H1 (cell line): ENCODE measurements around the gene NRP2. TPM values are rescaled to one million over a fixed set of nuclear protein-coding genes. Genes with fewer than 3 reads are reported as not detected.

Experiments used
- CTCF ChIA-PET: fragments of 300-600 bp; sonication (Branson Sonifier 250); formaldehyde crosslinking; loops from one replicate; lab custom pipeline; 2021; ENCODE audit not compliant: partially characterized antibody; lab: Charles Lee
- POLR2A ChIA-PET: fragments of 300-600 bp; sonication (Branson Sonifier 250); formaldehyde crosslinking; loops from one replicate; lab custom pipeline; 2021; ENCODE audit warnings: inconsistent platforms; ENCODE audit not compliant: partially characterized antibody; lab: Charles Lee
- DNase-seq, 2 experiments: peaks; one replicate each; pipeline versions ENCODE4 v3.0.0 to v3.0.0-alpha.2; 2010 to 2022; ENCODE audit warnings: low spot score in 2 of 2, low read depth in 1 of 2, mixed read lengths in 1 of 2
- FAIRE-seq: peaks from 2 replicates; lab custom pipeline; 2011; peaks lifted over from hg19 to GRCh38; lab: Jason Lieb, UNC
- H2AFZ ChIP-seq: 2 replicates; pipeline ENCODE4 v1.8.1; 2012; ENCODE audit warnings: low read length, inconsistent platforms
- H2AK5ac ChIP-seq: 2 replicates; pipeline ENCODE4 v1.6.1; 2013; ENCODE audit warnings: low read depth, low read length
- H2BK120ac ChIP-seq: replicated peaks from 2 replicates; pipeline ENCODE3; 2013; ENCODE audit warnings: low read depth, low read length, inconsistent platforms
- H2BK12ac ChIP-seq: 2 replicates; pipeline ENCODE4 v1.6.1; 2013; ENCODE audit warnings: low read depth, low read length
- H2BK15ac ChIP-seq: 2 replicates; pipeline ENCODE4 v1.6.1; 2013; ENCODE audit warnings: low read length
- H2BK20ac ChIP-seq: 2 replicates; pipeline ENCODE4 v1.6.1; 2013; ENCODE audit warnings: low read length
- H2BK5ac ChIP-seq: 2 replicates; pipeline ENCODE4 v1.6.1; 2013; ENCODE audit warnings: low read depth, low read length
- H3K14ac ChIP-seq: 2 replicates; pipeline ENCODE4 v1.6.1; 2013; ENCODE audit warnings: inconsistent platforms; ENCODE audit not compliant: insufficient read length
- H3K18ac ChIP-seq: 2 replicates; pipeline ENCODE4 v1.6.1; 2013; ENCODE audit warnings: low read length; ENCODE audit errors: extremely low read depth
- H3K23ac ChIP-seq: 2 replicates; pipeline ENCODE4 v1.6.1; 2013; ENCODE audit warnings: inconsistent platforms; ENCODE audit not compliant: insufficient read length
- H3K23me2 ChIP-seq: 2 replicates; pipeline ENCODE4 v1.6.1; 2013; ENCODE audit warnings: low read depth, low read length
- H3K27ac ChIP-seq: 2 replicates; pipeline ENCODE4 v1.6.1; 2011; ENCODE audit warnings: low read depth, low read length, inconsistent platforms
- H3K27me3 ChIP-seq, 4 experiments: replicated peaks in 1 of 4; 1 replicate in 1 of 4; 2 replicates in 3 of 4; pipeline versions ENCODE4 v1.6.1 to v1.8.1; 2011 to 2013; ENCODE audit warnings: low read length in 3 of 4, mild to moderate bottlenecking in 3 of 4, inconsistent platforms in 2 of 4, mixed read lengths in 2 of 4, moderate library complexity in 1 of 4; ENCODE audit not compliant: control insufficient read depth in 3 of 4, insufficient read depth in 3 of 4; ENCODE audit errors: extremely low read depth in 1 of 4
- H3K36me3 ChIP-seq, 4 experiments: 2 replicates each; pipeline versions ENCODE4 v1.6.1 to v1.8.1; 2011 to 2013; ENCODE audit warnings: mild to moderate bottlenecking in 4 of 4, low read length in 3 of 4, moderate library complexity in 2 of 4, control low read depth in 1 of 4, inconsistent platforms in 1 of 4; ENCODE audit not compliant: insufficient read depth in 4 of 4, control insufficient read depth in 2 of 4
- H3K4ac ChIP-seq: replicated peaks from 2 replicates; pipeline ENCODE3; 2013; ENCODE audit warnings: low read length, low read depth, mixed read lengths, inconsistent platforms; ENCODE audit not compliant: insufficient read length
- H3K4me1 ChIP-seq, 4 experiments: replicated peaks in 1 of 4; 1 replicate in 1 of 4; 2 replicates in 3 of 4; pipeline versions ENCODE4 v1.6.1 to v1.8.1; 2011 to 2013; ENCODE audit warnings: low read length in 3 of 4, inconsistent platforms in 2 of 4, mixed read lengths in 1 of 4; ENCODE audit not compliant: insufficient read depth in 4 of 4, control insufficient read depth in 3 of 4
- H3K4me2 ChIP-seq, 2 experiments: 2 replicates each; pipeline versions ENCODE4 v1.6.1 to v1.8.1; 2011 to 2013; ENCODE audit warnings: low read depth in 2 of 2, low read length in 2 of 2, control low read depth in 1 of 2, inconsistent platforms in 1 of 2, mild to moderate bottlenecking in 1 of 2; ENCODE audit not compliant: insufficient read depth in 1 of 2
- H3K4me3 ChIP-seq, 4 experiments: fragments of 200-600, 300-600 bp in 1 of 4; sonication (generic), shearing (Covaris generic), sonication (Bioruptor Twin) in 1 of 4; 2 replicates each; pipeline versions ENCODE4 v1.5.1 to v1.8.1; 2011 to 2016; ENCODE audit warnings: low read length in 4 of 4, low read depth in 3 of 4, control low read depth in 2 of 4, inconsistent platforms in 2 of 4, mild to moderate bottlenecking in 2 of 4, mixed read lengths in 1 of 4, moderate library complexity in 1 of 4; ENCODE audit not compliant: insufficient read depth in 2 of 4; ENCODE audit errors: extremely low read depth in 1 of 4
- H3K56ac ChIP-seq: replicated peaks from 2 replicates; pipeline ENCODE3; 2013; ENCODE audit warnings: low read depth, mild to moderate bottlenecking, mixed read lengths, low read length, inconsistent platforms; ENCODE audit not compliant: insufficient read length
- H3K79me1 ChIP-seq: 2 replicates; pipeline ENCODE4 v1.6.1; 2013; ENCODE audit warnings: low read depth, low read length, control low read depth
- H3K79me2 ChIP-seq, 2 experiments: 2 replicates each; pipeline versions ENCODE4 v1.6.1 to v1.8.1; 2012 to 2013; ENCODE audit warnings: low read length in 2 of 2, mild to moderate bottlenecking in 2 of 2, inconsistent platforms in 1 of 2; ENCODE audit not compliant: insufficient read depth in 2 of 2, control insufficient read depth in 1 of 2
- H3K9ac ChIP-seq, 4 experiments: replicated peaks in 1 of 4; 1 replicate in 1 of 4; 2 replicates in 3 of 4; pipeline versions ENCODE4 v1.6.1 to v1.8.1; 2011 to 2013; ENCODE audit warnings: low read depth in 3 of 4, low read length in 3 of 4, control low read depth in 2 of 4, mild to moderate bottlenecking in 2 of 4, moderate library complexity in 2 of 4, inconsistent platforms in 1 of 4; ENCODE audit errors: extremely low read depth in 1 of 4
- H3K9me3 ChIP-seq, 2 experiments: 2 replicates each; pipeline versions ENCODE4 v1.6.1 to v1.8.1; 2012 to 2013; ENCODE audit warnings: mild to moderate bottlenecking in 2 of 2, moderate library complexity in 2 of 2, control low read depth in 1 of 2, inconsistent platforms in 1 of 2, low read depth in 1 of 2, low read length in 1 of 2, mixed read lengths in 1 of 2; ENCODE audit not compliant: insufficient read depth in 2 of 2
- H4K20me1 ChIP-seq, 2 experiments: replicated peaks in 1 of 2; 2 replicates each; pipeline versions ENCODE3 to v1.8.1; 2011 to 2013; ENCODE audit warnings: inconsistent platforms in 2 of 2, low read length in 2 of 2, mild to moderate bottlenecking in 1 of 2; ENCODE audit not compliant: insufficient read depth in 2 of 2, control insufficient read depth in 1 of 2
- H4K5ac ChIP-seq: 2 replicates; pipeline ENCODE4 v1.6.1; 2013; ENCODE audit warnings: low read length, low read depth, mixed read lengths, inconsistent platforms; ENCODE audit not compliant: insufficient read length
- H4K8ac ChIP-seq: 2 replicates; pipeline ENCODE4 v1.8.0; 2013; ENCODE audit warnings: mild to moderate bottlenecking, moderate library complexity, low read length, inconsistent platforms; ENCODE audit not compliant: insufficient read depth; ENCODE audit errors: extremely low read depth
- H4K91ac ChIP-seq: replicated peaks from 2 replicates; pipeline ENCODE3; 2013; ENCODE audit warnings: low read length, mixed read lengths, inconsistent platforms; ENCODE audit not compliant: insufficient read length
- CBX8 ChIP-seq: fragments of 300-800, 300-1000 bp; sonication (generic); IDR thresholded peaks from 2 replicates; pipeline ENCODE4 v1.7.1; 2016; ENCODE audit warnings: low read depth, low read length, borderline replicate concordance
- EP300 ChIP-seq, 2 experiments: IDR thresholded peaks; 1 replicate in 1 of 2; 2 replicates in 1 of 2; pipeline ENCODE4 v1.6.1; 2011 to 2012; ENCODE audit warnings: low read depth in 2 of 2, low read length in 2 of 2, mild to moderate bottlenecking in 2 of 2, borderline replicate concordance in 1 of 2, inconsistent platforms in 1 of 2, moderate library complexity in 1 of 2
- GABPA ChIP-seq: IDR thresholded peaks from 2 replicates; pipeline ENCODE4 v1.6.1; 2011; ENCODE audit warnings: mild to moderate bottlenecking, low read length, moderate library complexity, borderline replicate concordance; ENCODE audit not compliant: insufficient read depth
- JUND ChIP-seq: IDR thresholded peaks from 2 replicates; pipeline ENCODE4 v1.6.1; 2011; ENCODE audit warnings: mild to moderate bottlenecking, improper control_type of control experiment, low read length
- TCF12 ChIP-seq: IDR thresholded peaks from 2 replicates; pipeline ENCODE4 v1.6.1; 2011; ENCODE audit warnings: low read depth, mild to moderate bottlenecking, low read length
- TEAD4 ChIP-seq: IDR thresholded peaks from 2 replicates; pipeline ENCODE4 v1.6.1; 2012; ENCODE audit warnings: low read depth, low read length, inconsistent platforms, mixed read lengths
- WGBS, 2 experiments: shearing (Covaris generic) in 1 of 2; methylation state at CpG; one replicate each; pipeline versions ENCODE4 v1.1.6 to v1.1.7; 2013 to 2015; ENCODE audit warnings: low lambda C conversion rate in 2 of 2, mixed read lengths in 2 of 2, inconsistent platforms in 1 of 2, low coverage in 1 of 2, missing lambda C conversion rate in 1 of 2; ENCODE audit not compliant: insufficient replicate concordance in 2 of 2, insufficient coverage in 1 of 2, insufficient read length in 1 of 2; ENCODE audit errors: extremely low coverage in 1 of 2, missing lambda C conversion rate in 1 of 2; 5-methylcytosine and 5-hydroxymethylcytosine counted together
- polyA plus RNA-seq, 7 experiments: library from polyadenylated mRNA; depleted of rRNA in 3 of 7; stranded (reverse) in 5 of 7; unstranded in 2 of 7; fragments of >200 nt in 5 of 7; fragments of 200-250 nt in 2 of 7; gene quantifications; 1 replicate in 5 of 7; 2 replicates in 1 of 7; 4 replicates in 1 of 7; pipeline versions ENCODE4 v1.2.1 to v1.2.3, GENCODE V29; 2011 to 2013; ENCODE audit warnings: missing spikeins in 2 of 7, mixed read lengths in 2 of 7
- total RNA-seq: library from RNA; stranded (reverse); fragmentation: NEBNext Ultra II Directional; extraction: Animal tissue kit (Norgen Biotek cat#: 25700); gene quantifications from 2 replicates; pipeline ENCODE4 v1.2.1, GENCODE V29; 2021
- TF ChIP-seq, protein P1 (sequence below): IDR thresholded peaks from 2 replicates; pipeline ENCODE4 v1.6.1; 2012; ENCODE audit warnings: inconsistent platforms
- TF ChIP-seq, protein P2 (sequence below): IDR thresholded peaks from 2 replicates; pipeline ENCODE4 v1.6.1; 2012; ENCODE audit warnings: low read length, inconsistent platforms

NRP2 gene
- total and polyA plus RNA-seq, 2 of the 8 experiments (the other 6 are each of a cell fraction or from before 2014, with no cell fraction given): 32.0 to 37.8 TPM

DNA sequence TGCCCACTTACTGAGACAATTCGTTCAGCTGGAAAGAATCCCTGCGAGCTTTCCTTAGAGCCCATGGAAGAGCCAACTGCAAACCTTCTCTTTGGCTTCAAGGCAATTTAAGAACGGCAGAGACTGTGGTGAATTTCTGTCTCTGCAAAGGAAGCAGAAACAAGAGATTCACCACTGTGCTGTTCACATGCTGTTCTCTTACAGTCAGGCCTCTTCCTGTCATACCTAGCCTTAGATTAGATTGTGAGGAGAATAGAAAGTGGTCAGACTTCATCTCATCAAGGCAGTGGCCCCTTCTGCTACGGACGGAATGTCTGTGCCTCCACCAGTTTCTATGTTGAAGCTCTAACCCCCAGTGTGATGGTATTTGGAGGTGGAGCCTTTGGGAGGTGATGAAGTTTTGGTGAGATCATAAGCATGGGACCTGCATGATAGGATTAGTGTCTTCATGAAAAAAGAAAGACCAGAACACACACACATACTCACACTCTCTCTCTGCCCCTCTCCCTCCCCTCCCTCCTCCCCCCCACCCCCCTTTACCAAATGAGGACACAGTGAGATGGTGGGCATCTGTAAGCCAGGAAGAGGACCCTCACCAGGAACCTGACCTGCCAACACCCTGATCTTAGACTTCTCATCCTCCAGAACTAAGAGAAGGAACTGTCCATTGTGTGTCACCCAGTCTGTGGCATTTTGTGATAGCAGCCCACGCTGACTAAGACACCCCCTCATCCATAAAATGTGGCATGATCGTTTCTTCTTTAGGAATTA is 45.6 kb upstream of the NRP2 start:
- H3K9ac ChIP-seq: no peak overlapping the region
- no peak overlapping the region for H3K23ac ChIP-seq
- FAIRE-seq (no peak), DNase-seq (no peak)
- POLR2A ChIA-PET: no interaction called here
- no peaks in the 10 kb centered on the region for H3K23me2 ChIP-seq
- no peaks in the 10 kb centered on the region for H3K79me2 ChIP-seq
- no peak overlapping the region for H2AK5ac ChIP-seq
- H4K91ac ChIP-seq: no peak overlapping the region
- H4K5ac ChIP-seq: no peak overlapping the region
- H2BK5ac ChIP-seq: no peak overlapping the region
- H3K56ac ChIP-seq: no peak overlapping the region
- H3K79me1 ChIP-seq: no peaks in the 10 kb centered on the region
- H2AFZ ChIP-seq: no peak overlapping the region
- no peak overlapping the region for H2BK120ac ChIP-seq
- H3K4me2 ChIP-seq: no peak overlapping the region
- 85% methylated on average over 7 of the region's 7 CpGs; no CpG with 5 or more reads in 1 of the 2 experiments for WGBS, 2 experiments
- no peak overlapping the region for H3K14ac ChIP-seq
- no peak overlapping the region for H2BK20ac ChIP-seq
- H3K4me3 ChIP-seq: no peak overlapping the region
- no peaks in the 10 kb centered on the region for H3K36me3 ChIP-seq
- H3K27me3 ChIP-seq: no peaks in the 10 kb centered on the region; a peak in 1 of 7 replicates
- H3K18ac ChIP-seq: no peak overlapping the region
- H2BK12ac ChIP-seq: no peak overlapping the region
- TF ChIP-seq JUND (no peak), EP300 (IDR thresholded peaks at IDR 0.05; ENCODE audit: borderline replicate concordance in 1 of 2, low read depth in 2 of 2, low read length in 2 of 2) (no peak), TEAD4 (no peak), CBX8 (no peak), GABPA (no peak), TCF12 (no peak)
- TF ChIP-seq, protein P1, sequence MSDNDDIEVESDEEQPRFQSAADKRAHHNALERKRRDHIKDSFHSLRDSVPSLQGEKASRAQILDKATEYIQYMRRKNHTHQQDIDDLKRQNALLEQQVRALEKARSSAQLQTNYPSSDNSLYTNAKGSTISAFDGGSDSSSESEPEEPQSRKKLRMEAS: no peak
- TF ChIP-seq, protein P2, sequence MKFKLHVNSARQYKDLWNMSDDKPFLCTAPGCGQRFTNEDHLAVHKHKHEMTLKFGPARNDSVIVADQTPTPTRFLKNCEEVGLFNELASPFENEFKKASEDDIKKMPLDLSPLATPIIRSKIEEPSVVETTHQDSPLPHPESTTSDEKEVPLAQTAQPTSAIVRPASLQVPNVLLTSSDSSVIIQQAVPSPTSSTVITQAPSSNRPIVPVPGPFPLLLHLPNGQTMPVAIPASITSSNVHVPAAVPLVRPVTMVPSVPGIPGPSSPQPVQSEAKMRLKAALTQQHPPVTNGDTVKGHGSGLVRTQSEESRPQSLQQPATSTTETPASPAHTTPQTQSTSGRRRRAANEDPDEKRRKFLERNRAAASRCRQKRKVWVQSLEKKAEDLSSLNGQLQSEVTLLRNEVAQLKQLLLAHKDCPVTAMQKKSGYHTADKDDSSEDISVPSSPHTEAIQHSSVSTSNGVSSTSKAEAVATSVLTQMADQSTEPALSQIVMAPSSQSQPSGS: no peak
- CTCF ChIA-PET: interaction anchor here (0.7 to 1.6 kb wide), 3 partner anchors 10 to 54 kb away, joined by 3 to 5 read pairs (median 3); no protein-coding TSS in a partner anchor
- H3K27ac ChIP-seq: no peak overlapping the region
- H3K4ac ChIP-seq: no peak overlapping the region
- no peak overlapping the region for H4K8ac ChIP-seq
- no peak overlapping the region for H2BK15ac ChIP-seq
- no peaks in the 10 kb centered on the region for H4K20me1 ChIP-seq
- H3K4me1 ChIP-seq: peaks cover 0 to 2% (median 0%) of the 10 kb centered on the region in 4 experiments; a peak in 1 of 7 replicates
- H3K9me3 ChIP-seq: 0 out of 4 replicates have a peak, but pooled peaks cover 0 to 2% of the 10 kb centered on the region in 2 experiments
